H1 (cell line): ENCODE data around the gene TARS3. TPM values are rescaled to one million over a fixed set of nuclear protein-coding genes. Genes with fewer than 3 reads are reported as not detected.

ENCODE experiments used
- CTCF ChIA-PET: fragments of 300-600 bp; sonication (Branson Sonifier 250); formaldehyde crosslinking; loops from one replicate; lab custom pipeline; 2021; ENCODE audit not compliant: partially characterized antibody; lab: Charles Lee
- POLR2A ChIA-PET: fragments of 300-600 bp; sonication (Branson Sonifier 250); formaldehyde crosslinking; loops from one replicate; lab custom pipeline; 2021; ENCODE audit warnings: inconsistent platforms; ENCODE audit not compliant: partially characterized antibody; lab: Charles Lee
- DNase-seq, 2 experiments: peaks; one replicate each; pipeline versions ENCODE4 v3.0.0 to v3.0.0-alpha.2; 2010 to 2022; ENCODE audit warnings: low spot score in 2 of 2, low read depth in 1 of 2, mixed read lengths in 1 of 2
- FAIRE-seq: peaks from 2 replicates; lab custom pipeline; 2011; peaks lifted over from hg19 to GRCh38; lab: Jason Lieb, UNC
- H2AFZ ChIP-seq: 2 replicates; pipeline ENCODE4 v1.8.1; 2012; ENCODE audit warnings: low read length, inconsistent platforms
- H2AK5ac ChIP-seq: 2 replicates; pipeline ENCODE4 v1.6.1; 2013; ENCODE audit warnings: low read depth, low read length
- H2BK120ac ChIP-seq: replicated peaks from 2 replicates; pipeline ENCODE3; 2013; ENCODE audit warnings: low read depth, low read length, inconsistent platforms
- H2BK12ac ChIP-seq: 2 replicates; pipeline ENCODE4 v1.6.1; 2013; ENCODE audit warnings: low read depth, low read length
- H2BK15ac ChIP-seq: 2 replicates; pipeline ENCODE4 v1.6.1; 2013; ENCODE audit warnings: low read length
- H2BK20ac ChIP-seq: 2 replicates; pipeline ENCODE4 v1.6.1; 2013; ENCODE audit warnings: low read length
- H2BK5ac ChIP-seq: 2 replicates; pipeline ENCODE4 v1.6.1; 2013; ENCODE audit warnings: low read depth, low read length
- H3K14ac ChIP-seq: 2 replicates; pipeline ENCODE4 v1.6.1; 2013; ENCODE audit warnings: inconsistent platforms; ENCODE audit not compliant: insufficient read length
- H3K18ac ChIP-seq: 2 replicates; pipeline ENCODE4 v1.6.1; 2013; ENCODE audit warnings: low read length; ENCODE audit errors: extremely low read depth
- H3K23ac ChIP-seq: 2 replicates; pipeline ENCODE4 v1.6.1; 2013; ENCODE audit warnings: inconsistent platforms; ENCODE audit not compliant: insufficient read length
- H3K23me2 ChIP-seq: 2 replicates; pipeline ENCODE4 v1.6.1; 2013; ENCODE audit warnings: low read depth, low read length
- H3K27ac ChIP-seq: 2 replicates; pipeline ENCODE4 v1.6.1; 2011; ENCODE audit warnings: low read depth, low read length, inconsistent platforms
- H3K27me3 ChIP-seq, 4 experiments: replicated peaks in 1 of 4; 1 replicate in 1 of 4; 2 replicates in 3 of 4; pipeline versions ENCODE4 v1.6.1 to v1.8.1; 2011 to 2013; ENCODE audit warnings: low read length in 3 of 4, mild to moderate bottlenecking in 3 of 4, inconsistent platforms in 2 of 4, mixed read lengths in 2 of 4, moderate library complexity in 1 of 4; ENCODE audit not compliant: control insufficient read depth in 3 of 4, insufficient read depth in 3 of 4; ENCODE audit errors: extremely low read depth in 1 of 4
- H3K36me3 ChIP-seq, 4 experiments: 2 replicates each; pipeline versions ENCODE4 v1.6.1 to v1.8.1; 2011 to 2013; ENCODE audit warnings: mild to moderate bottlenecking in 4 of 4, low read length in 3 of 4, moderate library complexity in 2 of 4, control low read depth in 1 of 4, inconsistent platforms in 1 of 4; ENCODE audit not compliant: insufficient read depth in 4 of 4, control insufficient read depth in 2 of 4
- H3K4ac ChIP-seq: replicated peaks from 2 replicates; pipeline ENCODE3; 2013; ENCODE audit warnings: low read length, low read depth, mixed read lengths, inconsistent platforms; ENCODE audit not compliant: insufficient read length
- H3K4me1 ChIP-seq, 4 experiments: replicated peaks in 1 of 4; 1 replicate in 1 of 4; 2 replicates in 3 of 4; pipeline versions ENCODE4 v1.6.1 to v1.8.1; 2011 to 2013; ENCODE audit warnings: low read length in 3 of 4, inconsistent platforms in 2 of 4, mixed read lengths in 1 of 4; ENCODE audit not compliant: insufficient read depth in 4 of 4, control insufficient read depth in 3 of 4
- H3K4me2 ChIP-seq, 2 experiments: 2 replicates each; pipeline versions ENCODE4 v1.6.1 to v1.8.1; 2011 to 2013; ENCODE audit warnings: low read depth in 2 of 2, low read length in 2 of 2, control low read depth in 1 of 2, inconsistent platforms in 1 of 2, mild to moderate bottlenecking in 1 of 2; ENCODE audit not compliant: insufficient read depth in 1 of 2
- H3K4me3 ChIP-seq, 4 experiments: fragments of 200-600, 300-600 bp in 1 of 4; sonication (generic), shearing (Covaris generic), sonication (Bioruptor Twin) in 1 of 4; 2 replicates each; pipeline versions ENCODE4 v1.5.1 to v1.8.1; 2011 to 2016; ENCODE audit warnings: low read length in 4 of 4, low read depth in 3 of 4, control low read depth in 2 of 4, inconsistent platforms in 2 of 4, mild to moderate bottlenecking in 2 of 4, mixed read lengths in 1 of 4, moderate library complexity in 1 of 4; ENCODE audit not compliant: insufficient read depth in 2 of 4; ENCODE audit errors: extremely low read depth in 1 of 4
- H3K56ac ChIP-seq: replicated peaks from 2 replicates; pipeline ENCODE3; 2013; ENCODE audit warnings: low read depth, mild to moderate bottlenecking, mixed read lengths, low read length, inconsistent platforms; ENCODE audit not compliant: insufficient read length
- H3K79me1 ChIP-seq: 2 replicates; pipeline ENCODE4 v1.6.1; 2013; ENCODE audit warnings: low read depth, low read length, control low read depth
- H3K79me2 ChIP-seq, 2 experiments: 2 replicates each; pipeline versions ENCODE4 v1.6.1 to v1.8.1; 2012 to 2013; ENCODE audit warnings: low read length in 2 of 2, mild to moderate bottlenecking in 2 of 2, inconsistent platforms in 1 of 2; ENCODE audit not compliant: insufficient read depth in 2 of 2, control insufficient read depth in 1 of 2
- H3K9ac ChIP-seq, 4 experiments: replicated peaks in 1 of 4; 1 replicate in 1 of 4; 2 replicates in 3 of 4; pipeline versions ENCODE4 v1.6.1 to v1.8.1; 2011 to 2013; ENCODE audit warnings: low read depth in 3 of 4, low read length in 3 of 4, control low read depth in 2 of 4, mild to moderate bottlenecking in 2 of 4, moderate library complexity in 2 of 4, inconsistent platforms in 1 of 4; ENCODE audit errors: extremely low read depth in 1 of 4
- H3K9me3 ChIP-seq, 2 experiments: 2 replicates each; pipeline versions ENCODE4 v1.6.1 to v1.8.1; 2012 to 2013; ENCODE audit warnings: mild to moderate bottlenecking in 2 of 2, moderate library complexity in 2 of 2, control low read depth in 1 of 2, inconsistent platforms in 1 of 2, low read depth in 1 of 2, low read length in 1 of 2, mixed read lengths in 1 of 2; ENCODE audit not compliant: insufficient read depth in 2 of 2
- H4K20me1 ChIP-seq, 2 experiments: replicated peaks in 1 of 2; 2 replicates each; pipeline versions ENCODE3 to v1.8.1; 2011 to 2013; ENCODE audit warnings: inconsistent platforms in 2 of 2, low read length in 2 of 2, mild to moderate bottlenecking in 1 of 2; ENCODE audit not compliant: insufficient read depth in 2 of 2, control insufficient read depth in 1 of 2
- H4K5ac ChIP-seq: 2 replicates; pipeline ENCODE4 v1.6.1; 2013; ENCODE audit warnings: low read length, low read depth, mixed read lengths, inconsistent platforms; ENCODE audit not compliant: insufficient read length
- H4K8ac ChIP-seq: 2 replicates; pipeline ENCODE4 v1.8.0; 2013; ENCODE audit warnings: mild to moderate bottlenecking, moderate library complexity, low read length, inconsistent platforms; ENCODE audit not compliant: insufficient read depth; ENCODE audit errors: extremely low read depth
- H4K91ac ChIP-seq: replicated peaks from 2 replicates; pipeline ENCODE3; 2013; ENCODE audit warnings: low read length, mixed read lengths, inconsistent platforms; ENCODE audit not compliant: insufficient read length
- BRCA1 ChIP-seq: IDR thresholded peaks from 2 replicates; pipeline ENCODE4 v1.6.1; 2012; ENCODE audit warnings: low read depth, low read length, improper control_type of control experiment
- CBX8 ChIP-seq: fragments of 300-800, 300-1000 bp; sonication (generic); IDR thresholded peaks from 2 replicates; pipeline ENCODE4 v1.7.1; 2016; ENCODE audit warnings: low read depth, low read length, borderline replicate concordance
- CHD2 ChIP-seq: IDR thresholded peaks from 2 replicates; pipeline ENCODE4 v1.6.1; 2012; ENCODE audit warnings: low read length, improper control_type of control experiment
- EGR1 ChIP-seq: IDR thresholded peaks from 2 replicates; pipeline ENCODE4 v1.6.1; 2011; ENCODE audit warnings: low read depth, low read length, borderline replicate concordance
- EP300 ChIP-seq, 2 experiments: IDR thresholded peaks; 1 replicate in 1 of 2; 2 replicates in 1 of 2; pipeline ENCODE4 v1.6.1; 2011 to 2012; ENCODE audit warnings: low read depth in 2 of 2, low read length in 2 of 2, mild to moderate bottlenecking in 2 of 2, borderline replicate concordance in 1 of 2, inconsistent platforms in 1 of 2, moderate library complexity in 1 of 2
- EZH2 ChIP-seq: fragments of 200-600 bp; sonication (generic); IDR thresholded peaks from 2 replicates; pipeline ENCODE4 v1.7.1; 2012; ENCODE audit warnings: low read depth, mild to moderate bottlenecking, moderate library complexity, low read length, inconsistent platforms; ENCODE audit not compliant: severe bottlenecking
- HDAC6 ChIP-seq: IDR thresholded peaks from one replicate; pipeline ENCODE4 v1.7.1; 2012; ENCODE audit warnings: low read depth, mild to moderate bottlenecking, inconsistent platforms, low read length, moderate library complexity
- JUND ChIP-seq: IDR thresholded peaks from 2 replicates; pipeline ENCODE4 v1.6.1; 2011; ENCODE audit warnings: mild to moderate bottlenecking, improper control_type of control experiment, low read length
- RFX5 ChIP-seq: IDR thresholded peaks from 2 replicates; pipeline ENCODE4 v1.6.1; 2011; ENCODE audit warnings: low read depth, low read length, improper control_type of control experiment, borderline replicate concordance
- RXRA ChIP-seq: IDR thresholded peaks from 2 replicates; pipeline ENCODE4 v1.6.1; 2011; ENCODE audit warnings: low read depth, mild to moderate bottlenecking, low read length, moderate library complexity; ENCODE audit not compliant: insufficient read depth
- SAP30 ChIP-seq: fragments of 300-600 bp; sonication (generic); IDR thresholded peaks from 2 replicates; pipeline ENCODE4 v1.7.1; 2012; ENCODE audit warnings: low read length, moderate library complexity, mild to moderate bottlenecking, inconsistent platforms; ENCODE audit not compliant: insufficient read depth, insufficient replicate concordance
- SP2 ChIP-seq: IDR thresholded peaks from 2 replicates; pipeline ENCODE4 v1.6.1; 2012; ENCODE audit warnings: mild to moderate bottlenecking, low read length, inconsistent platforms
- TAF7 ChIP-seq: optimal IDR thresholded peaks from 2 replicates; pipeline ENCODE3; 2011; ENCODE audit warnings: low read depth, mild to moderate bottlenecking, inconsistent platforms, low read length, moderate library complexity, borderline replicate concordance
- WGBS, 2 experiments: shearing (Covaris generic) in 1 of 2; methylation state at CpG; one replicate each; pipeline versions ENCODE4 v1.1.6 to v1.1.7; 2013 to 2015; ENCODE audit warnings: low lambda C conversion rate in 2 of 2, mixed read lengths in 2 of 2, inconsistent platforms in 1 of 2, low coverage in 1 of 2, missing lambda C conversion rate in 1 of 2; ENCODE audit not compliant: insufficient replicate concordance in 2 of 2, insufficient coverage in 1 of 2, insufficient read length in 1 of 2; ENCODE audit errors: extremely low coverage in 1 of 2, missing lambda C conversion rate in 1 of 2; 5-methylcytosine and 5-hydroxymethylcytosine counted together
- polyA plus RNA-seq, 7 experiments: library from polyadenylated mRNA; depleted of rRNA in 3 of 7; stranded (reverse) in 5 of 7; unstranded in 2 of 7; fragments of >200 nt in 5 of 7; fragments of 200-250 nt in 2 of 7; gene quantifications; 1 replicate in 5 of 7; 2 replicates in 1 of 7; 4 replicates in 1 of 7; pipeline versions ENCODE4 v1.2.1 to v1.2.3, GENCODE V29; 2011 to 2013; ENCODE audit warnings: missing spikeins in 2 of 7, mixed read lengths in 2 of 7
- total RNA-seq: library from RNA; stranded (reverse); fragmentation: NEBNext Ultra II Directional; extraction: Animal tissue kit (Norgen Biotek cat#: 25700); gene quantifications from 2 replicates; pipeline ENCODE4 v1.2.1, GENCODE V29; 2021

The TARS3 gene
- total and polyA plus RNA-seq, 2 of the 8 experiments (the other 6 are each of a cell fraction or from before 2014, with no cell fraction given): 2.1 to 13.9 TPM

DNA sequence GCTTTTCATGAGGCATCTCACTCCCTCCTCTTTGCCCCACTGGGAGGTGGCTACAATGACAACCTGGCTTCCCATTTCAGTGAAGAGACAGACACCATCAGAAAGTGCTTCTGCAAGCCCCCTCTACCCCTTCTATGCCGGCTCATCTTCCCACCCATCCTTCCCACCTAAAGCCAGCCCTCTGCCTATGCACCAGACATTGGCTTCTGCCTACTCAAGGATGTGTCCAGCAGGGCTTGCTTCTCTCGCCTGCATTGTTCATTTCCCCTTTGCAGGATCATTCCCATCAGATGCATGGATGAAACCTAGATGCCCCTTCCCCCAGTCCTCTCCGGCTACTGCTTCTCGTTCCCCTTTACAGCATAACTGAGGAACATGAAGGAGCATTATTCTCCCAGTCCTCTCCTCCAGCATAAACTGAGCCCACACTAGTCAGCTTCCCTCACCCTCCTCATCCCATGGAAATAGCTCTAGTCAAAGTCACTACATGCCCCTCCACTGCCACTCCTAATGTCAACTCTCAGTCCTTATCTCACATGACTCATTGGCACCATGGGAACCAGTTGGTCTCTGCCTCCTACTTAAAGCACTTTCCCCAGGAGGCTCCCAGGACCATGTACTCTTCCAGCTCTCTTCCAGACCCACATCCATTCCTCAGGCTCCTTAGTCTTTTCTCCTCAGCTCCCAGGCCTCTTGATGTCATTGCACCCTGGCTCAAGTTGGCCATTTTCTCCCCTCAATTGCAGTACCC lies 120.0 kb downstream of the TARS3 start:
- Histone ChIP-seq H2AFZ (no peak overlapping the region), H2BK120ac (no peak overlapping the region), H3K27me3 (peaks cover 0 to 2% (median 0%) of the 10 kb centered on the region in 4 experiments; a peak in 1 of 7 replicates), H3K56ac (no peak overlapping the region), H2BK12ac (no peak overlapping the region), H4K8ac (no peak overlapping the region), H2BK5ac (no peak overlapping the region), H4K91ac (no peak overlapping the region), H3K9ac (no peak overlapping the region), H3K23me2 (no peaks in the 10 kb centered on the region), H3K36me3 (no peaks in the 10 kb centered on the region), H3K27ac (no peak overlapping the region), H3K18ac (no peak overlapping the region), H3K79me2 (no peaks in the 10 kb centered on the region), H2BK15ac (no peak overlapping the region), H3K4ac (no peak overlapping the region), H3K4me1 (peaks cover 0 to 3% (median 0%) of the 10 kb centered on the region in 4 experiments; a peak in 2 of 7 replicates), H3K4me2 (no peak overlapping the region), H4K20me1 (no peaks in the 10 kb centered on the region), H2BK20ac (no peak overlapping the region), H4K5ac (no peak overlapping the region), H3K4me3 (no peak overlapping the region), H3K23ac (no peak overlapping the region), H3K9me3 (no peaks in the 10 kb centered on the region), H3K79me1 (no peaks in the 10 kb centered on the region), H2AK5ac (no peak overlapping the region), H3K14ac (no peak overlapping the region)
- DNase-seq: no peak
- WGBS, 2 experiments: 91% methylated on average over 4 of the region's 4 CpGs; no CpG with 5 or more reads in 1 of the 2 experiments
- FAIRE-seq: no peak
- POLR2A ChIA-PET: no interaction called here
- CTCF ChIA-PET: no interaction called here
- TF ChIP-seq HDAC6 (no peak), JUND (no peak), EGR1 (no peak), SAP30 (no peak), RFX5 (no peak), CBX8 (no peak), BRCA1 (no peak), CHD2 (no peak), RXRA (no peak), TAF7 (no peak), EZH2 (no peak), EP300 (IDR thresholded peaks at IDR 0.05; ENCODE audit: borderline replicate concordance in 1 of 2, low read depth in 2 of 2, low read length in 2 of 2) (no peak), SP2 (no peak)
